HG03066 (cell line): ENCODE results near the gene EVL.
"Not testable (repeated sequence)": the region's sequence is repeated elsewhere in the genome, so short reads cannot be mapped to it uniquely, and the experiment has no call there.

Experiments
- ATAC-seq: cut with Tn5 transposase; IDR thresholded peaks from one replicate; pipeline ENCODE4 v1.9.1; 2021; ENCODE audit warnings: low read depth; ENCODE audit not compliant: unreplicated experiment

EVL gene

DNA sequence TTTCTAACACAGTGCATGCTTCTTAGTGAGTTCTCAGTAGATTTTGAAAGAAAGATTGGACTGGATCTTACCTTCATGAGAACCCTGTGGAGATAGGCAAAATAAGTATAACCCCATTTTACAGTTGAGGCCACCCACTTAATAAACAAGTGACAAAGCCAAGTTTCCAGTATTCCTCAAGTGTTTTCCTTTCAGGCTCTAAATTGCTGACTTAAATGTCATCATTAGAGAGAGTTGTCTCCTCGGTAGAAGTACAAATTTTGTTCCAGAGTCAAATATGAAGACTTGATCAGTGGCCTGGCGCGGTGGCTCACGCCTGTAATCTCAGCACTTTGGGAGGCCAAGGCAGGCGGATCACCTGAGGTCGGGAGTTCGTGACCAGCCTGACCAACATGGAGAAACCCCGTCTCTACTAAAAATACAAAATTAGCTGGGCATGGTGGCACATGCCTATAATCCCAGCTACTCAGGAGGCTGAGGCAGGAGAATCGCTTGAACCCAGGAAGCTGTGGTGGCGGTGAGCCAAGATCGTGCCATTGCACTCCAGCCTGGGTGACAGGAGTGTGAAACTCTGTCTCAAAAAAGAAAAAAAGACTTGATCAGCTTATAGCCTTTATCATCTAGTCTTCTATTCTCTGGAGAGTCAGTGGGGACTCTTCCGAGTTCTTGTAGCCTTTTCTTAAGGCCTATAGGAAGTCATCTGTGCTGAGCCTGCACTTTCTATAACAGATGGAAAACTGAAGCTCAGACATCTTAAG is 708 bp upstream of the EVL start:
- not testable (repeated sequence) for ATAC-seq

- ATAC-seq: peak; percentile 37
These were observed 836 bp downstream of the EVL start for GRCh38 chr14:100065942-100066574.

DNA sequence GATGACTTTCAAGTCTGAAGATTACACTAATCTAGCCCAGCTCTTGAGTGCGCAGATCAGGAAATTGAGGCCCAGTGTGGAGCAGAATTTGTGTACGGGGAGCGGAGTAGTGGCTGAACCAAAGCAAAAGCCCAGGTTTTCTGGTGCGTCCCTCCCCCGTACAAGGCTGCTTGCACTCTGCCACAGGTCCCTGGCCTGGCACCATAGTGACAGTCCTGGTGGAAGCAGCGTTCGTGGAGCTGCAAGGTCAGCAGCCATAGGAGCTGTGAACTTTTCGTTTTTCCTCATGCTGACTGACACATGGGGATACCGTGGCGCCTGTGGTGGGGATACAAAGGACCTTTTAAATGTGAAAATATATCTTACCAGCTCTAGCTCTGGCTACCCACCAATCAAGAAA is 1.7 kb downstream of the EVL start:
- no peak for ATAC-seq

DNA sequence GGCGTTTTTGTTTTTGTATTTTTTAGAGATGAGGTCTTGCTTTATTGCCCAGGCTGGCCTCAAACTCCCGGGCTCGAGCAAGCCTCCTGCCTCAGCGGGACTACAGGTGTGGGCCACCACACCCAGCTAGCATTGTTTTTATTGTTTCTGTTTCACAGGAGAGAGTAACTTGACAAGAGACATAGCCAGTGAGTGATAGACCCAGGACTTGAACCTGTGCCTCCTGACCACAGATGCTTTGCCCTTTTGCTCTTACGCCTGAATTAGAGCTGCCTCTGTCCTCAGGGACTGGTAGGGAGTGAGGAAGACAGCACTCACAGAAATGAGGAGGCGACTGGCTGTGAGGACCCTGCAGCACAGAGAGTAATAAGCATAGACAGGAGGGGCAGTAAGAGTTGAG is 2.3 kb downstream of the EVL start:
- no peak for ATAC-seq

- peak; percentile 23 for ATAC-seq
These were observed 3.0 kb downstream of the EVL start for GRCh38 chr14:100067971-100068959.

- no peak for ATAC-seq
These were observed 4.1 kb downstream of the EVL start for GRCh38 chr14:100069161-100069800.

DNA sequence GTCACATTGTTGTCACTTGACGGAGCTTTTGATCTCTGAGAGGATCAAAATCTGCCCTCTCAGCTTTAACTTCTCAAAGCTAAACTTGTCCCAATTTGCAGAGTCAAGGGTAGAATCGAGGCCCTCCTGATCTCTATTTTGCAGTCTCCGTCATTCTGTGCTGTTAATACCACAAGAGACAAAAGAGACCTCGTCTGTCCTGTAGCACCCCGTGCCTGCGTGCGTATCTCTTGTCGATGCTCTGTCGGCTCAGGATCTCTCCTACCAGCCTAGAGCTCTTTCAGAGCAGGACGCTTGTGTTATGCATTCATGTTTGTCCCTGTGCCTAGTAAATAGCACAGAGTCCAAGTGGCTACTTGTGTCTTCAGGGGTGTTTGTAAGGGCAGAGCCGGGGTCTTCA is 5.1 kb downstream of the EVL start:
- ATAC-seq: no peak

- no peak for ATAC-seq
These were observed 6.3 kb downstream of the EVL start for GRCh38 chr14:100071545-100071944.

DNA sequence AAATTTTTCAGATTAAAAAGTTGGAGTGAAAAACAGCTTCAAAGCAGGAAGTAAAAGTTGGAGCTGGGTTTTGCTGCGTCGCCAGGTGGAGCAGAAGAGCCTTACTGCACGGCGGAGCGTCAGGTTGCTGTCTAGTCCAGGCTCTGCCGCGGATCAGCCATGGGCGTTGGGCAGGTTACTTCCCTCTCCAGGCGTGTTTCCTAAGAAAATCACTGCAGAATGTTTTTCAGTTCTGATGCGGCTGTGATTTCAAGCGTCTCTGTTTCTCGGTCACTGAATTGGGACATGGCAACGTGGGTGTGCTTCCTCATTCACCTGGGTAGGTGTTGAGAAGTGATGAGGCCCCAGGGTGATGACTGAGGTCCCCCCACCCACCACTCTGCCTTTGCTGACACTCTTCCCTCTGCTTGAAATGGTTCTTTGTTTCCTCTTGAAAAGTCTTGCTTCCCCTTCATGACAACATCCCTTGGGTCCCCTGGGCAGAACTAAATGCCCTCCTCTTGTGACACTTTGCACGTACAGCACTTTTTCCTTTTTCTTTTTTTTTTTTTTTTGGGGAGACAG is 7.6 kb downstream of the EVL start:
- peak; percentile 29 for ATAC-seq

GRCh38 chr14:100073576-100074430 is 8.6 kb downstream of the EVL start:
- no peak for ATAC-seq

DNA sequence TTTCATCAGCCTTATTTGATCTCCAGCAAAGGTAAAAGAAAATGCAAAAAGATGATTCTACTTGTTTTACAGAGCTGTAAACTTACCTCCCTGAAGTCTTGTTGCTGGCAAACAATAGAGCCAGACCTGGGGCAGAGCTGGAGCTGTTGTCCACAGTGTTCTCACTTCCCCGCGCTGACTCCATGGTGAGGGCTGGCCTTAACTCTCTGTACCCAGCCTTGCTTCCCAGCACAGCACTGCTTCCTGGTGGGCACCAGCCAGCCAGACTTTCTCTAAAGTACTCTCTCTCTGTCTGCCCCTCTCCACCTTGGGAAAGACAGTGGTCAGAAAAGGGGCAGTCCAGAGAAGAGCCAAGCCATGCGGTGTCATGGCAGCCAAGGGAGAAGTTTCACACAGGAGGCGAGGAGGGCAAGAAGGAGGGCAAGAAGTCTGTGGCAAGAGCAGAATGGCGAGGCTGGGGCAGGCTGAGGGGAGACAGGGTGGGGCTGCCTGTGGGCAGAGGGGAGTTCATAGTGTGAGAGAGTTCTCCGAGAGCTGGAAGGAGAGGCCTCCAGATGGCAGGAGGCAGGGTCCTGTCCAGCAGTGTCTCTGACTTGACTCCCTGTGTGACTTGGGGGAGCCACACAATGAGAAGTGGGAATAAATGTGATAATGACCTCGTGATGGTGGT is 9.3 kb downstream of the EVL start:
- ATAC-seq: no peak

- ATAC-seq: no peak
These were observed 10.5 kb downstream of the EVL start for GRCh38 chr14:100075681-100076080.

DNA sequence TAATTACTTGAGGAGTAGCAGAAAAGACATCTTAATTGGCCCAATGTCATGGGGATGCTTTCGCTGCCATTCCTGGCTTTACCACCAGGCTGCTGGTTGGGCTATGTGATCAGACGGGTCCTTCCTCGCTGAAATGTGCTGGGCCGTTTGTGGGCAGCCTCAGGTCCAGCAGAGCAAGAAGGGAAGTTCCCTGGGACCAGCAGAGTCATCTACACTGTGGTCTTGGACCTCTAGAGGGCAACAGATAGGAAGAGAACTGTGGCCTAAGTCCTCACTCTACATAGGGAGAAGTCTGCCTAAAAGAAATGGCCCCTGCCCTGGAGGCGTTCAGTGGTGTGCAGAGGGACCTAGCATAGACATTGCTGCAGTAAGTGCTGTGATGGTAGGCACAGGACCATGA is 10.9 kb downstream of the EVL start:
- no peak for ATAC-seq

DNA sequence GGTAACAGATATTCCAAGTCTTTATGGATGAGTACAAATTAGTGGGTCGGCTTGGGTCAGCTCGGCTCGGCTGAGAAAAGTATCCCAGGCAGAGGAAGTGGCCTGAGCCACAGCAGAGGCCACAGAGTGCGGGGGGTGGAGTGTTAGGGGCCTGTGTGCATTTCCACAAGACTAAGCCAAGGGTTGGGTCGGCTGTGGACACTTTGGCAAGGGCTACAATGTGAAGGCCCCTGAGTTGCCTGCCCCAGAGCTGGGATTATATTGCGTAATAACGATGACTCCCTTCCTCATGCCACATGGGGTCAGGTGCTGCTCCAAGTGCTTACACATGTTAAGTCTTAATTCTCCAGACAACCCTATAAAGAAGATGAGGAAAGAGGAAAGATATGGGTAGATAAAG is 11.4 kb downstream of the EVL start:
- no peak for ATAC-seq

- no peak for ATAC-seq
These were observed 12.2 kb downstream of the EVL start for GRCh38 chr14:100077441-100077840.

DNA sequence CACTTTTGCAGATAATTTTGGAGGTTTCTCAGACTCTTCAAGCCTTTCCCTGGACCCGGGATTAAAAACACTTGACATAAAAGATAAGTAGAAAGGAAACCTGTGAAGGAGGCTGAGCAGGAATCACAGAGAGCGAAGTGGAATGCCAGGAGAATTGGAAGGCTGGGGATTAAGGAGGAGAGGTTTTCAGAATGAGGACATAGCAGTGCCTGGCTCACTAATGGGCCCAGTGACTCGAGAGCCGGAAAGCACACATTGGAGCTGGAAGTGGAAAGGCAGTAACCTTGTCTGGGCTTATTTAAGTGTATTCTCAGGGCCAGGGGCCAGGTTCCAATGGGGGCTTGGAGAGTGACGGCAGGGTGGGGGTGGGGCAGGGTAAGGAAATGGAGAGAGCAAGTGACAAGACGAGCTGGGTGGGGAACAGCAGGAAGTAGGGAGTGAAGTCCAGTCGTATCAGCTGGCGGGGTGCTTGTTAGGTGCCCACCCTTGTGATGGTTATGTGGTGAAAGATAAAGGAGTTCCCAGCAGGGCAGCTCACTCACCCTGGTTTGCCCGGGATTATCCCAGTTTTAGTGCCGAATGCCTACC is 13.1 kb downstream of the EVL start:
- no peak for ATAC-seq

DNA sequence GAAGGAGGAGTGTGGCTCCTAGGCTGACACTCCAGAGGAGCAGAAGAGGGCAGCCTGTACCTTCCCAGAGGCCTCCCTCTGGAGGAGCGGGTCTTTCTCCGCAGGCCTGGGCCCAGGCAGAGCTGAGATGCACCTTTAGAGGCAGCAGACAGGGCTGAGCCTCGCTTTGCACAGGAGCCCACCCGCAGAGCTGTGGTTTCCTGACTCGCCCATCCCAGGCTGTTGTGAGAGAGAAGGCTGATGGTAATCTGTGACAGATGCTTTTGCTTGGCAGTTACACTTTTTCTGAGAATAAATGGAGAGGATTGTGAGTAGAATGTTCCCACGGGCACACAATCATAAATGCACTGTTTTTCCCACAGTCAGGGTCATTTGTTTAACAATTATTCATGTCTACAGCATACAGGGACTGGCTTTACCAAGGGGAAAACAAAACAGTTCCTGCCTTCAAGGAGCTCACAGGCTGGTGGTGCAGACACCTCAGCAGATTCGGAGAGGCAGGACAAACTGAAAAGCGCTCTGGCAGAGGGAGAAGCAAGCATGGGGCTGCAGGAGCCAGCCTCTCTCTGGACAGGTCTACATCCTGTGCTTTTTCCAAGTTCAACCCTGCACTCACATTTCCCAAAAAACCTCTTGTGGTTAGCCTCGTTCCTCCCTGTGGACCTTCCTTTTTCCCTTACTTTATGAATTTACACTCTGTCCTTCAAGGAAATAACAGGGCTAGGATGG is 13.9 kb downstream of the EVL start:
- ATAC-seq: peak; percentile 44

DNA sequence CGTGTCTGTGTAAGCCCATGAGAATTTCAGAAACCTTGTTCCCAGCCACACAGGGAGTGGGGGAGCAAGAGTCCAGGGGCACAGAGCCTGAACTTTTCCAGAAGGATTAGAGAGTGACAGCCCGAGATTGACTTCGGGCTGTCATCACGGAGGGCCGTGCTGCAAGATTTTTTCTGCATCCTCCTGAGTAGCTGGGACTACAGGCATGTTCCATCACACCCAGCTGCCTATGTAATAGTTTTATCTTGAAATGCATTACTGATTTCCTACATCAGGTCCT is 14.4 kb downstream of the EVL start:
- ATAC-seq: no peak
